Astrocyte (in vitro differentiated cells and primary cell): ENCODE data around the gene NTRK3.

Source experiments
- EZH2 ChIP-seq: IDR thresholded peaks from 2 replicates; pipeline ENCODE4 v1.6.1; 2012; ENCODE audit warnings: mild to moderate bottlenecking, low read length, inconsistent platforms; ENCODE audit not compliant: insufficient read depth
- TF ChIP-seq, protein P1 (sequence below): IDR thresholded peaks from 2 replicates; pipeline ENCODE4 v1.5.1; 2011; ENCODE audit warnings: low read depth, mild to moderate bottlenecking, inconsistent platforms, low read length, moderate library complexity; ENCODE audit not compliant: insufficient read depth

DNA sequence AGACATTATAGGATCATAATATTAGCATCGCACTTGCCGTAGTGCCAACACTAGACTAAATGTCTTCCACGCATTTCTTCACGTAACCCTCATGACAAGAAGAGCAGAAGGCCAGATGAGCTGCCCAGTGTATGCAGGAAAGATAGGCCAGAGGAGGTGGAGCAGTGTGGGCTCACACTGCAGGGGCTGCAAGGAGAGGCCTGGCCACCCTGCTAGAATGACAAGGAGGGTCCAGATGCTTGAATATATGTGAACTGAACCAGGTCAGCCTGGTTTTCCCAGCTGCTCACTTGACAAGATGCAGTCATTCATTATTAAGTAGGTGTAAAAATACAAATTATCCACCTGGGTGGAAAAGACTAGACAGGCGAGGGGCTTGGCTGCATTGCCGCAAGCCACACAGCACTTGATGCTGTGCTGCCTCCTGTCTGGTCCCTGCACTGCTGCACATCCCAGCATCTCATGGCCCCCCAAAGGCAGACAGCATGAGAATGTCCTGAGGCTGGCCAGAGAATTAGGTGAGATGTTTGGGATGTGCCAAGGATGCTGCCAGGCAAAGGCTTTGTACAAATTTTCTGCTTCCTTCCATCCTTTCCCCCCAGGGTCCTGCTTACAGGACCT lies 115.2 kb downstream of the NTRK3 start:
- TF ChIP-seq, protein P1, sequence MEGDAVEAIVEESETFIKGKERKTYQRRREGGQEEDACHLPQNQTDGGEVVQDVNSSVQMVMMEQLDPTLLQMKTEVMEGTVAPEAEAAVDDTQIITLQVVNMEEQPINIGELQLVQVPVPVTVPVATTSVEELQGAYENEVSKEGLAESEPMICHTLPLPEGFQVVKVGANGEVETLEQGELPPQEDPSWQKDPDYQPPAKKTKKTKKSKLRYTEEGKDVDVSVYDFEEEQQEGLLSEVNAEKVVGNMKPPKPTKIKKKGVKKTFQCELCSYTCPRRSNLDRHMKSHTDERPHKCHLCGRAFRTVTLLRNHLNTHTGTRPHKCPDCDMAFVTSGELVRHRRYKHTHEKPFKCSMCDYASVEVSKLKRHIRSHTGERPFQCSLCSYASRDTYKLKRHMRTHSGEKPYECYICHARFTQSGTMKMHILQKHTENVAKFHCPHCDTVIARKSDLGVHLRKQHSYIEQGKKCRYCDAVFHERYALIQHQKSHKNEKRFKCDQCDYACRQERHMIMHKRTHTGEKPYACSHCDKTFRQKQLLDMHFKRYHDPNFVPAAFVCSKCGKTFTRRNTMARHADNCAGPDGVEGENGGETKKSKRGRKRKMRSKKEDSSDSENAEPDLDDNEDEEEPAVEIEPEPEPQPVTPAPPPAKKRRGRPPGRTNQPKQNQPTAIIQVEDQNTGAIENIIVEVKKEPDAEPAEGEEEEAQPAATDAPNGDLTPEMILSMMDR = no peak
- no peak for TF ChIP-seq EZH2
